IMR-90 (cell line): ENCODE data around the gene SLC1A7. TPM values are rescaled to one million over a fixed set of nuclear protein-coding genes. Genes with fewer than 3 reads are reported as not detected.

Experiments
- ATAC-seq: fragments of 200-7000 bp; cut with Tn5 transposase; 2 replicates; pipeline ENCODE4 v1.9.1; 2020; ENCODE audit warnings: low read depth, mild to moderate bottlenecking, moderate library complexity
- BruUV-seq: library from RNA; stranded (reverse); fragments of 400-500 nt; replicated peaks from 2 replicates; lab custom pipeline; 2021; lab: Mats Ljungman, UMichigan
- CTCF ChIA-PET: fragments of 300-600 bp; formaldehyde crosslinking; extraction: SDS; loops from one replicate; lab custom pipeline; 2021; ENCODE audit warnings: antibody characterized with exemption; lab: Yijun Ruan, JAX
- POLR2A ChIA-PET: fragments of 300-600 bp; sonication (Branson Sonifier 250); formaldehyde crosslinking; loops from one replicate; lab custom pipeline; 2022; ENCODE audit warnings: antibody characterized with exemption; ENCODE audit not compliant: unreplicated experiment; lab: Charles Lee
- DNase-seq: peaks from one replicate; pipeline ENCODE4 v3.0.0; 2013
- H2AFZ ChIP-seq: replicated peaks from 2 replicates; pipeline ENCODE3; 2013; ENCODE audit warnings: low read length, mild to moderate bottlenecking; ENCODE audit not compliant: poor library complexity
- H2AK5ac ChIP-seq: 2 replicates; pipeline ENCODE4 v1.6.1; 2013; ENCODE audit warnings: low read depth, low read length, inconsistent platforms
- H2AK9ac ChIP-seq: replicated peaks from 2 replicates; pipeline ENCODE3; 2013; ENCODE audit warnings: mild to moderate bottlenecking, low read depth, low read length, moderate library complexity; ENCODE audit not compliant: poor library complexity
- H2BK120ac ChIP-seq: 2 replicates; pipeline ENCODE4 v1.6.1; 2013; ENCODE audit warnings: low read depth, low read length, inconsistent platforms
- H2BK15ac ChIP-seq: 3 replicates; pipeline ENCODE4 v1.6.1; 2013; ENCODE audit warnings: low read depth, low read length, inconsistent platforms
- H2BK20ac ChIP-seq: 2 replicates; pipeline ENCODE4 v1.6.1; 2013; ENCODE audit warnings: low read depth, mild to moderate bottlenecking, inconsistent platforms, low read length, moderate library complexity
- H2BK5ac ChIP-seq: 2 replicates; pipeline ENCODE4 v1.6.1; 2013; ENCODE audit warnings: mild to moderate bottlenecking, low read depth, low read length, inconsistent platforms; ENCODE audit not compliant: poor library complexity, severe bottlenecking
- H3K14ac ChIP-seq: replicated peaks from 2 replicates; pipeline ENCODE4 v1.6.1; 2013; ENCODE audit warnings: low read depth, low read length, inconsistent platforms
- H3K18ac ChIP-seq: 2 replicates; pipeline ENCODE4 v1.6.1; 2013; ENCODE audit warnings: low read depth, low read length, control low read depth
- H3K23ac ChIP-seq: 2 replicates; pipeline ENCODE4 v1.6.1; 2013; ENCODE audit warnings: low read depth, low read length, inconsistent platforms
- H3K27ac ChIP-seq: 2 replicates; pipeline ENCODE4 v1.5.1; 2013; ENCODE audit warnings: mild to moderate bottlenecking, control low read depth, low read length; ENCODE audit not compliant: insufficient read depth
- H3K27me3 ChIP-seq: 2 replicates; pipeline ENCODE4 v1.6.1; 2013; ENCODE audit warnings: low read length; ENCODE audit not compliant: control insufficient read depth, insufficient read depth
- H3K36me3 ChIP-seq: 2 replicates; pipeline ENCODE4 v1.6.1; 2013; ENCODE audit warnings: low read length, mixed read lengths; ENCODE audit not compliant: control insufficient read depth, insufficient read depth
- H3K4ac ChIP-seq: 2 replicates; pipeline ENCODE4 v1.6.1; 2013; ENCODE audit warnings: low read depth, low read length, inconsistent platforms
- H3K4me1 ChIP-seq: 2 replicates; pipeline ENCODE4 v1.6.1; 2013; ENCODE audit warnings: low read length, mixed read lengths; ENCODE audit not compliant: control insufficient read depth, insufficient read depth
- H3K4me2 ChIP-seq: 2 replicates; pipeline ENCODE4 v1.6.1; 2013; ENCODE audit warnings: low read depth, mild to moderate bottlenecking, control low read depth, low read length, moderate library complexity
- H3K4me3 ChIP-seq: 2 replicates; pipeline ENCODE4 v1.5.1; 2013; ENCODE audit warnings: low read depth, mild to moderate bottlenecking, control low read depth, low read length, moderate library complexity; ENCODE audit not compliant: insufficient read depth
- H3K56ac ChIP-seq: 2 replicates; pipeline ENCODE4 v1.6.1; 2013; ENCODE audit warnings: low read length, inconsistent platforms; ENCODE audit not compliant: insufficient read depth; ENCODE audit errors: extremely low read depth
- H3K79me1 ChIP-seq, 2 experiments: 2 replicates each; pipeline ENCODE4 v1.6.1; 2013; ENCODE audit warnings: low read length in 2 of 2, inconsistent platforms in 1 of 2, low read depth in 1 of 2
- H3K9ac ChIP-seq: 2 replicates; pipeline ENCODE4 v1.6.1; 2013; ENCODE audit warnings: low read depth, low read length, control low read depth
- H3K9me1 ChIP-seq: 2 replicates; pipeline ENCODE4 v1.6.1; 2013; ENCODE audit warnings: low read length, inconsistent platforms; ENCODE audit not compliant: insufficient read depth
- H3K9me3 ChIP-seq: 2 replicates; pipeline ENCODE4 v1.6.1; 2013; ENCODE audit warnings: low read length; ENCODE audit not compliant: control insufficient read depth, insufficient read depth
- H4K20me1 ChIP-seq: 2 replicates; pipeline ENCODE4 v1.6.1; 2013; ENCODE audit warnings: low read length, inconsistent platforms; ENCODE audit not compliant: insufficient read depth
- H4K5ac ChIP-seq: 2 replicates; pipeline ENCODE4 v1.6.1; 2013; ENCODE audit warnings: mild to moderate bottlenecking, low read depth, low read length, control low read depth
- H4K8ac ChIP-seq, 2 experiments: 2 replicates each; pipeline ENCODE4 v1.6.1; 2013; ENCODE audit warnings: low read depth in 2 of 2, low read length in 2 of 2, control low read depth in 1 of 2, inconsistent platforms in 1 of 2
- H4K91ac ChIP-seq: 2 replicates; pipeline ENCODE4 v1.6.1; 2013; ENCODE audit warnings: low read depth, low read length, inconsistent platforms; ENCODE audit not compliant: insufficient read depth
- FOS ChIP-seq: fragments of 150-350 bp; IDR thresholded peaks from 2 replicates; pipeline ENCODE4 v1.6.1; 2016; ENCODE audit warnings: low read depth, low read length
- NFE2L2 ChIP-seq: fragments of 150-350 bp; IDR thresholded peaks from 2 replicates; pipeline ENCODE4 v1.6.1; 2016; ENCODE audit warnings: low read depth, mild to moderate bottlenecking, low read length
- RAD21 ChIP-seq: IDR thresholded peaks from 2 replicates; pipeline ENCODE4 v1.6.1; 2012; ENCODE audit warnings: low read length, improper control_type of control experiment
- WGBS, 2 experiments: methylation state at CpG; one replicate each; pipeline versions ENCODE4 v1.1.5 to v1.1.7; 2013; ENCODE audit warnings: missing lambda C conversion rate in 2 of 2; ENCODE audit not compliant: insufficient read length in 1 of 2; ENCODE audit errors: extremely low coverage in 2 of 2; 5-methylcytosine and 5-hydroxymethylcytosine counted together
- dilution Hi-C: fragments of 300-500 bp; cut with HindIII; formaldehyde crosslinking; loops from one replicate; pipeline ENCODE4 v1.14.3; 2018; ENCODE audit warnings: low sequenced_read_pairs; ENCODE audit not compliant: unreplicated experiment
- in situ Hi-C: fragments of 300-500 bp; cut with MboI; formaldehyde crosslinking; loops from 3 replicates; pipeline ENCODE4 v1.14.3; 2019; ENCODE audit warnings: low sequenced_read_pairs, inconsistent platforms, mixed read lengths
- intact Hi-C: fragments of 100-400 bp; cut with micrococcal nuclease; formaldehyde crosslinking; loops from 2 replicates; pipeline ENCODE4 v1.10.0; 2022
- polyA plus RNA-seq, 3 experiments: library from polyadenylated mRNA; depleted of rRNA; stranded (reverse); fragments of >200 nt; gene quantifications; 2 replicates each; pipeline ENCODE4 v1.2.3, GENCODE V29; 2012; ENCODE audit warnings: low replicate concordance in 1 of 3
- total RNA-seq: library from RNA; depleted of rRNA; stranded (reverse); fragments of >200 nt; gene quantifications from 2 replicates; pipeline ENCODE4 v1.2.3, GENCODE V29; 2012

The SLC1A7 gene
- total and polyA plus RNA-seq, 2 of the 4 experiments (the other 2 are of a cell fraction): 0.05 TPM; not detected in 1

GRCh38 chr1:53143527-53143926 is 1.1 kb upstream of the SLC1A7 start:
- no peaks in the 10 kb centered on the region for H3K27me3 ChIP-seq
- TF ChIP-seq FOS (no peak), RAD21 (no peak), NFE2L2 (no peak)
- CTCF ChIA-PET: interaction anchor here (0.5 kb wide), 1 partner anchor 36 kb away, joined by 3 read pairs; no protein-coding TSS in a partner anchor
- H3K14ac ChIP-seq: no peak overlapping the region
- no peak overlapping the region for H3K4me3 ChIP-seq
- BruUV-seq: no TSS peak
- POLR2A ChIA-PET: no interaction called here
- no peak for ATAC-seq
- peak overlapping the region; percentile 94; the same call in 1 of the 3 replicates for H2BK15ac ChIP-seq
- H4K8ac ChIP-seq: no peak overlapping the region; a peak in 1 of 4 replicates
- H3K18ac ChIP-seq: peak overlapping the region; percentile 10; the same call in 1 of the 2 replicates
- WGBS, 2 experiments: 100% methylated on average over 1 of the region's 4 CpGs; no CpG with 5 or more reads in 1 of the 2 experiments
- peak overlapping the region; percentile 100 for H2BK120ac ChIP-seq
- no peak overlapping the region for H2BK5ac ChIP-seq
- no peak overlapping the region for H3K4me2 ChIP-seq
- peaks cover 23% of the 10 kb centered on the region for H3K9me1 ChIP-seq
- peak overlapping the region; percentile 50; the same call in 1 of the 2 replicates for H2BK20ac ChIP-seq
- no peaks in the 10 kb centered on the region for H3K9me3 ChIP-seq
- 0 out of 2 replicates have a peak overlapping the region, but pooled peaks have one; percentile 43 for H2AK5ac ChIP-seq
- no peak overlapping the region for H3K23ac ChIP-seq
- no peak overlapping the region for H3K9ac ChIP-seq
- peak overlapping the region; percentile 58 for H3K4ac ChIP-seq
- peaks cover 34% of the 10 kb centered on the region for H3K4me1 ChIP-seq
- H2AK9ac ChIP-seq: no peak overlapping the region
- dilution Hi-C loops (no loop called here), intact Hi-C loops (no loop called here), in situ Hi-C loops (no loop called here)
- H3K36me3 ChIP-seq: no peaks in the 10 kb centered on the region
- peak overlapping the region; percentile 65 for H4K91ac ChIP-seq
- no peak overlapping the region for H3K56ac ChIP-seq
- no peak for DNase-seq
- H2AFZ ChIP-seq: no peak overlapping the region
- H3K27ac ChIP-seq: no peak overlapping the region
- no peaks in the 10 kb centered on the region for H3K79me1 ChIP-seq
- no peak overlapping the region; the same call in 1 of the 2 replicates for H4K5ac ChIP-seq
- H4K20me1 ChIP-seq: no peaks in the 10 kb centered on the region
